Upper lobe of right lung (tissue), 1 donor: Measurements from ENCODE around the gene ARRB2. TPM values are rescaled to one million over a fixed set of nuclear protein-coding genes. Genes with fewer than 3 reads are reported as not detected.
A peak's percentile ranks its signal among the peaks of the same experiment; 100 is the strongest.

ENCODE experiments used
- ATAC-seq: fragments of 200-7000 bp; cut with Tn5 transposase; one replicate; pipeline ENCODE4 v1.9.1; 2020; ENCODE audit warnings: mild to moderate bottlenecking, moderate library complexity
- DNase-seq: peaks from one replicate; pipeline ENCODE4 v3.0.0-alpha.2; 2020
- H3K27ac ChIP-seq: fragments of 200-600 bp; one replicate; pipeline ENCODE4 v1.8.0; 2022
- H3K27me3 ChIP-seq: fragments of 200-600 bp; one replicate; pipeline ENCODE4 v1.8.0; 2022; ENCODE audit warnings: mild to moderate bottlenecking
- H3K36me3 ChIP-seq: fragments of 200-600 bp; one replicate; pipeline ENCODE4 v1.8.0; 2022
- H3K4me1 ChIP-seq: fragments of 200-600 bp; one replicate; pipeline ENCODE4 v1.8.0; 2022
- H3K4me3 ChIP-seq: fragments of 200-600 bp; one replicate; pipeline ENCODE4 v1.8.0; 2022; ENCODE audit warnings: mild to moderate bottlenecking
- H3K9me3 ChIP-seq: fragments of 200-600 bp; one replicate; pipeline ENCODE4 v1.8.0; 2022
- intact Hi-C: fragments of 100-400 bp; cut with DNase I; formaldehyde crosslinking; loops from one replicate; pipeline ENCODE4 v1.11.0; 2022
- total RNA-seq: library from RNA; stranded (reverse); fragmentation: NEBNext Ultra II Directional; extraction: Animal tissue kit (Norgen Biotek cat#: 25700); gene quantifications from one replicate; pipeline ENCODE4 v1.2.1, GENCODE V29; 2021
- TF ChIP-seq, protein P1 (sequence below): fragments of 200-600 bp; IDR thresholded peaks from one replicate; pipeline ENCODE4 v1.8.0; 2022; ENCODE audit warnings: antibody characterized with exemption
- donor health status: DM: no; HTN: yes; CAD: no; lungs with severe emphysema.

ARRB2 gene
- total RNA-seq, 1 donor from 2014 or later, result 131 TPM

DNA sequence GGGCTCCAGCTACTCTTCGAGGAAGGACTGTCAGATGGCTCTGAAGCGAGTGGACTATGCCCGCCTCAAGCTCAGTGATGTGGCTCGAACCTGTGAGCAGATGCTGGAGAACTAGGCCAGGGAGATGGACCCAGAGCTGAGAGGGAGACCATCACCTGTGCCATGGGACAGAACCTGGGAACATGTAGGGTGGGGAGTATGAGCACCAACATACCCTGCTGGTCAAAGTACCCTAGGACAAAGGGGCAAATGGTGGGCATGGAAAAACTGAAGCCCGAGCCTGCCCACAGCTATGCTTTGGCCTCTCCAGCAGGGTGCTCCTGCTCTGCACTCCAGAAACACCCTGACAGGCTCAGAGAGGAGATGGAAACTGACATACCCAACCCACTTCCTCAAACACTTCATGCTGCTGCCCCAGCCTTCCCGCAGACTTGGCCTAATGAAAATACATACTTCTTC is 22.7 kb downstream of the ARRB2 start:
- TF ChIP-seq, protein P1, sequence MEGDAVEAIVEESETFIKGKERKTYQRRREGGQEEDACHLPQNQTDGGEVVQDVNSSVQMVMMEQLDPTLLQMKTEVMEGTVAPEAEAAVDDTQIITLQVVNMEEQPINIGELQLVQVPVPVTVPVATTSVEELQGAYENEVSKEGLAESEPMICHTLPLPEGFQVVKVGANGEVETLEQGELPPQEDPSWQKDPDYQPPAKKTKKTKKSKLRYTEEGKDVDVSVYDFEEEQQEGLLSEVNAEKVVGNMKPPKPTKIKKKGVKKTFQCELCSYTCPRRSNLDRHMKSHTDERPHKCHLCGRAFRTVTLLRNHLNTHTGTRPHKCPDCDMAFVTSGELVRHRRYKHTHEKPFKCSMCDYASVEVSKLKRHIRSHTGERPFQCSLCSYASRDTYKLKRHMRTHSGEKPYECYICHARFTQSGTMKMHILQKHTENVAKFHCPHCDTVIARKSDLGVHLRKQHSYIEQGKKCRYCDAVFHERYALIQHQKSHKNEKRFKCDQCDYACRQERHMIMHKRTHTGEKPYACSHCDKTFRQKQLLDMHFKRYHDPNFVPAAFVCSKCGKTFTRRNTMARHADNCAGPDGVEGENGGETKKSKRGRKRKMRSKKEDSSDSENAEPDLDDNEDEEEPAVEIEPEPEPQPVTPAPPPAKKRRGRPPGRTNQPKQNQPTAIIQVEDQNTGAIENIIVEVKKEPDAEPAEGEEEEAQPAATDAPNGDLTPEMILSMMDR, result peak; percentile 37
- H3K36me3 ChIP-seq, result peaks cover 26% of the 10 kb centered on the region
- H3K27ac ChIP-seq, result no peak overlapping the region
- no peaks in the 10 kb centered on the region for H3K27me3 ChIP-seq
- no peaks in the 10 kb centered on the region for H3K9me3 ChIP-seq
- ATAC-seq (peak; percentile 56), DNase-seq (no peak)
- H3K4me3 ChIP-seq, result no peak overlapping the region
- peaks cover 14% of the 10 kb centered on the region for H3K4me1 ChIP-seq
- intact Hi-C loops, result loop anchor here (10.0 kb wide), 1 partner anchor 52 kb away; the partner anchor contains the start of genes GLTPD2 and VMO1

DNA sequence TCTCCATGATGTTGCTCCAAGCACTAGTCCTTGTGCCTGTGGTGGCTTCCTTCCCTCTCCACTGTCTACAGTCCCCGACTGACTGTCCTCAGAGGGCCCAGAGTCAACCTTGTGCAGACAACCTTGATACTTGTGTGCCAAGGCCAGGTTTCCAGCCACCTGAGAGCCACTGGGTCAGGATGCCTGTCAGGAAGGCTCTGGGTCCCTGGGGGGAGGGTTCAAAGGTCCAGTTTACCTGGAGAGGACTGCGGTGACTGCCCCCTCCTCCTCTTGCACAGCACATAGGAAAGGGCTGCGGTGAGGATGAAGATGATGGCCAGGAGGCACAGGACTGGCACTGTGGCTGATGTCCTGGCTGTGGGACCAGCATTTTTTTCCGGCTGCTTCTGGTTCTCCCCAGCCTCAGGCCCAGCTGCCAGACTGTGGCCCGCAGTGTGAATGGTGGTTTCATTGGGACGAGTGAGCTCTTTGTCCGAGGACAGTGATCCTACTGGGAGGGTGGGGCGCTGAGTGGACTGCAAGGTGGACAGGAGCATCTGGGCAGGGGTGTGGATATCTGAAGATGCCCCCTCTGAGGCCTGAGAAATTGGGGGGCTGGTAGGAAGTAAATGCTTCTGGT is 24.5 kb downstream of the ARRB2 start:
- DNase-seq, result no peak

DNA sequence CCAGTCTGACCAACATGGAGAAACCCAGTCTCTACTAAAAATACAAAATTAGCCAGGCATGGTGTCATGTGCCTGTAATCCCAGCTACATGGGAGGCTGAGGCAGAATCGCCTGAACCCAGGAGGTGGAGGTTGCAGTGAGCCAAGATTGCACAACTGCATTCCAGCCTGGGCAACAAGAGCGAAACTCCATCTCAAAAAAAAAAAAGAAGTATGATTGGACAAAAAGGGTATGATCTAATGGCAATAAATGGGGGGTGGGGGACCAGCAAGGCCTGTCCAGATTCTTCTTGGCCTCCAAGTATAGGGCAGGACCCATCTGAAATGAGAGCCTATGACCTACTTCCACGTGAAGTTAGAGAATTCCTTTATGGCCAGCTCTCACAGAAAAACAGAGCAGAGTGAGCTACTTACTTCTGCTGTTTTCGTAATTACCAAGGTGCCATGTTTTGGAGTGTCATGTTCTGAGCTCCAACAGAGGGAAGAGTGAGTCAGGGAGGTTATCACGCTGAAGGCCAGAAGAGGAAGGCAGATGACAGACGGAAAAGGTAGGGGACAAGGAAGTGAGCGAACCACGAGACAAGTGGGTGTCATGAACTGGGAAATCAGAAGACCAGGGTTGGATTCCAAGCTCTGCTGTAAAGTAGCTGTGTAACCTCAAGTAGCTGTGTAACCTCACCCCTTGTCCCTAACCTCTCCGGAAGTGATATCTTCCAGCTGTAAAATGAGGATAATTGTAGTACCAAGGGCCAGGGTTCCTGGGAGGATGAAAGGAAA is 25.6 kb downstream of the ARRB2 start:
- peak; percentile 41 for ATAC-seq
- DNase-seq, result no peak
- Histone ChIP-seq H3K36me3 (peaks cover 26% of the 10 kb centered on the region), H3K4me1 (peaks cover 14% of the 10 kb centered on the region), H3K27ac (peak overlapping the region; percentile 33), H3K9me3 (no peaks in the 10 kb centered on the region), H3K4me3 (no peak overlapping the region), H3K27me3 (no peaks in the 10 kb centered on the region)
- TF ChIP-seq, protein P1, result no peak
- intact Hi-C loops, result loop anchor here (10.0 kb wide), 1 partner anchor 49 kb away; the partner anchor contains the start of genes GLTPD2 and VMO1

More for the DNA sequence above, 24.5 kb downstream of the ARRB2 start:
- H3K4me3 ChIP-seq, result no peak overlapping the region
- H3K27ac ChIP-seq, result peak overlapping the region; percentile 33
- intact Hi-C loops, result loop anchor here (10.0 kb wide), 1 partner anchor 50 kb away; the partner anchor contains the start of genes GLTPD2 and VMO1
- no peaks in the 10 kb centered on the region for H3K9me3 ChIP-seq
- TF ChIP-seq, protein P1, result no peak
- H3K36me3 ChIP-seq, result peaks cover 26% of the 10 kb centered on the region
- no peaks in the 10 kb centered on the region for H3K27me3 ChIP-seq
- no peak for ATAC-seq
- peaks cover 14% of the 10 kb centered on the region for H3K4me1 ChIP-seq

GRCh38 chr17:4738136-4739121 is 28.0 kb downstream of the ARRB2 start:
- Histone ChIP-seq H3K27me3 (no peaks in the 10 kb centered on the region), H3K4me3 (peak overlapping the region; percentile 90), H3K27ac (peak overlapping the region; percentile 89), H3K36me3 (peaks cover 18% of the 10 kb centered on the region), H3K4me1 (no peaks in the 10 kb centered on the region), H3K9me3 (no peaks in the 10 kb centered on the region)
- TF ChIP-seq, protein P1, result no peak
- peak; percentile 51 for ATAC-seq
- intact Hi-C loops, result loop anchor here (10.0 kb wide), 1 partner anchor 46 kb away; the partner anchor contains the start of genes GLTPD2 and VMO1
- no peak for DNase-seq
